Keratinocyte (primary cell): Measurements from ENCODE around the gene PRIMPOL.

Experiments
- CTCF ChIP-seq, 3 experiments: IDR thresholded peaks in 1 of 3; conservative IDR thresholded peaks in 1 of 3; optimal IDR thresholded peaks in 1 of 3; 2 replicates in 2 of 3; 3 replicates in 1 of 3; pipeline versions ENCODE3 to v1.5.1; 2011; ENCODE audit warnings: low read length in 3 of 3, mild to moderate bottlenecking in 3 of 3, moderate library complexity in 2 of 3, control low read depth in 1 of 3, inconsistent platforms in 1 of 3; ENCODE audit not compliant: insufficient read depth in 2 of 3; ENCODE audit errors: extremely low read depth in 1 of 3
- EZH2 ChIP-seq: IDR thresholded peaks from one replicate; pipeline ENCODE4 v1.6.1; 2012; ENCODE audit warnings: inconsistent platforms, mild to moderate bottlenecking, low read length, moderate library complexity

GRCh38 chr4:184706453-184706852 lies 56.9 kb downstream of the PRIMPOL start:
- TF ChIP-seq EZH2 (no peak), CTCF (optimal IDR thresholded peaks at IDR 0.05 in 1 of 3, IDR thresholded peaks at IDR 0.05 in 1 of 3, conservative IDR thresholded peaks at IDR 0.05 in 1 of 3; ENCODE audit: extremely low read depth in 1 of 3, insufficient read depth in 2 of 3, low read length in 3 of 3) (no peak)
